ENCODE results near the gene APLP1. TPM values are rescaled to one million over a fixed set of nuclear protein-coding genes. Genes with fewer than 3 reads are reported as not detected.

The APLP1 gene
- total RNA-seq, 4 donors from 2014 or later = 1.1 to 10.1 (median 2.3) TPM

GRCh38 chr19:35913589-35913988, 45.2 kb downstream of the APLP1 start:
- DNase-seq (ENCODE audit: low spot score) (no peak), ATAC-seq (ENCODE audit: low FRiP score) (no peak)
- TF ChIP-seq, protein P1, sequence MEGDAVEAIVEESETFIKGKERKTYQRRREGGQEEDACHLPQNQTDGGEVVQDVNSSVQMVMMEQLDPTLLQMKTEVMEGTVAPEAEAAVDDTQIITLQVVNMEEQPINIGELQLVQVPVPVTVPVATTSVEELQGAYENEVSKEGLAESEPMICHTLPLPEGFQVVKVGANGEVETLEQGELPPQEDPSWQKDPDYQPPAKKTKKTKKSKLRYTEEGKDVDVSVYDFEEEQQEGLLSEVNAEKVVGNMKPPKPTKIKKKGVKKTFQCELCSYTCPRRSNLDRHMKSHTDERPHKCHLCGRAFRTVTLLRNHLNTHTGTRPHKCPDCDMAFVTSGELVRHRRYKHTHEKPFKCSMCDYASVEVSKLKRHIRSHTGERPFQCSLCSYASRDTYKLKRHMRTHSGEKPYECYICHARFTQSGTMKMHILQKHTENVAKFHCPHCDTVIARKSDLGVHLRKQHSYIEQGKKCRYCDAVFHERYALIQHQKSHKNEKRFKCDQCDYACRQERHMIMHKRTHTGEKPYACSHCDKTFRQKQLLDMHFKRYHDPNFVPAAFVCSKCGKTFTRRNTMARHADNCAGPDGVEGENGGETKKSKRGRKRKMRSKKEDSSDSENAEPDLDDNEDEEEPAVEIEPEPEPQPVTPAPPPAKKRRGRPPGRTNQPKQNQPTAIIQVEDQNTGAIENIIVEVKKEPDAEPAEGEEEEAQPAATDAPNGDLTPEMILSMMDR (IDR thresholded peaks at IDR 0.05) = no peak

DNA sequence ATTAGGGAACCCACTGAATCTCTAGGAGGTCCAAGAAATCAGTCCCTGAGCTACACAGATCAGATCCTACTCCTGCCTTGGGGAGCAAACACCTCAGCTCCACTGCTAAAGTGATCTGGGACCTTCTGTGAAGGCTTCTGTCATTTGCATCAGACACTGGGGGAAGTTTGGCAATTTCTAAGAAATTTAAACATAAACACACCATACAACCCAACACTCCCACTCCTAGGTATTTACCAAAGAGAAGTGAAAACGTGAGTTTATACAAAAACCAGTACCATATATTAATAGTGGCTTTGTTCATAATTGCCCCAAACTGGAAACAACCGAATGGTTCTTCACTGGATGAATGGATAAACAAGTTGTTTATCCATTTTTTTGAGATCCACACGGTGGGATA, 47.1 kb downstream of the APLP1 start:
- TF ChIP-seq, protein P1 (IDR thresholded peaks at IDR 0.05) = no peak
- no peak for ATAC-seq (ENCODE audit: low FRiP score)
- DNase-seq (ENCODE audit: low spot score) = no peak

DNA sequence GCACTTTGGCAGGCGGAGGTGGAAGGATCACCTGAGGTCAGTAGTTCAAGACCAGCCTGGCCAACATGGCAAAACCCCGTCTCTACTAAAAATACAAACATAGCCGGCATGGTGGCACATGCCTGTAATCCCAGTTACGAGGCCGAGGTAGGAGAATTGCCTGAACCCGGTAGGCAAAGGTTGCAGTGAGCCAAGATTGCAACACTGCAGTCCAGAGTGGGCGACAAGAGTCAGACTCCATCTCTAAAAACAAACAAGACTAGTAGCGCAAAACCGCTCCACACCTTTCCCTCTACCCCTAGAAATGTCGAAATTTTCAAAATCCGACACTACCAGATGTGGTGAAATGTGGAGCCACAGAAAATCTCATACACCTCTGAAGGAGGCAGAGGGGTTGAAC, 50.9 kb downstream of the APLP1 start:
- TF ChIP-seq, protein P1 (IDR thresholded peaks at IDR 0.05) = no peak
- DNase-seq (ENCODE audit: low spot score) = no peak
- ATAC-seq (ENCODE audit: low FRiP score) = no peak

DNA sequence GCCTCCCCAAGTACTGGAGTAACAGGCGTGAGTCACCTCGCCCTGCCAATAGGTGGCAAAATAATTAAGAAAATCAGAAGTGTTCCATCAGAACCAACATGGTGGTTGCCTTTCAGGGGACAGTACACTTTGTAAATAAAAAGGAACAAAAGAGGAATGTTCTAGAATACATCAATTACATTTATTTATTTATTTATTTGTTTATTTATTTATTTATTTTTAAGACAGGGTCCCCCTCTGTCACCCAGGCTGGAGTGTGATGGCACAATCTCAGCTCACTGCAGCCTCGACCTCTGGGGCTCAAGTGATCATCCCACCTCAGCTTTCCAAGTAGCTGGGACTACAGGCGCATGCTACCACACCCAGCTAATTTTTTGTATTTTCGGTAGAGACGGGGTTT, 52.6 kb downstream of the APLP1 start:
- ATAC-seq (ENCODE audit: low FRiP score) = no peak
- TF ChIP-seq, protein P1 (IDR thresholded peaks at IDR 0.05) = no peak
- DNase-seq (ENCODE audit: low spot score) = no peak

DNA sequence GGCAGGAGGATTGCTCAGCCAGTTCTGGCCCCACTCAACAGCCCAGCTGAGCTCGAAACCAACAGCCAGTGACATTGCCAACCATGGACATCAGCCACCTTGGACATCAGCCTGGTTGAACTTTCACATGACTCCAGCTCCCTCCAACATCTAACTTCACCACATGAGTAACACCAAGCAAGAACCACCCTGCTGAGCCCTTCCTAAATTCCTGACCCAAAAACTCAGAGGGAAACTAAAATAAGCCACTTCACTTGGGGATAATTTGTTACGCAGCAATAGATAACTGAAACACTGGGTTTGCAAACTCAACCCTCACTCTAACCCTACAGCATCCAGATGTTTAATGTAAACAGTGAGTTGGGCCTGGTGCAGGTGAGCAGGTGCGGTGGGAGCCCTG, 57.1 kb downstream of the APLP1 start:
- ATAC-seq (ENCODE audit: low FRiP score) = no peak
- no peak for DNase-seq (ENCODE audit: low spot score)
- TF ChIP-seq, protein P1 (IDR thresholded peaks at IDR 0.05) = no peak

DNA sequence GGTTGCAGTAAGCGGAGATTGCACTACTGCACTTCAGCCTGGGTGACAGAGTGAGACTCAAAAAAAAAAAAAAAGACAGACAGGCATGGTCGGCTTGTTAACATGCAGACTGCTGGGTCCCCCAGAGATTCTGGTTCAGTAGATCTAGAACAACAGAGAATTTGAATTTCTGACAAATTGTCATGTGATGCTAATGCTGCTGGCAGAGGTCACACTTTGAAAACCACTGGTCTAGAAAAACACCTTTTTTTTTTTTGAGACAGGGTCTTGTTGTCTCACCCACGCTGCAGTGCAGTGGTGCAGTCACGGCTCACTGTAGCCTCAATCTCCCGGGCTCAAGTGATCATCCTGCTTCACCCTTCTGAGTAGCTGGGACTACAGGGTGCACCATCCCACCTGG, 60.1 kb downstream of the APLP1 start:
- TF ChIP-seq, protein P1 (IDR thresholded peaks at IDR 0.05) = no peak
- ATAC-seq (ENCODE audit: low FRiP score) = no peak
- DNase-seq (ENCODE audit: low spot score) = no peak

Small RNA genes within 50 kb of the gene (small RNA-seq; reads per million reads assigned to genes)
- gene RN7SL402P = not detected

Other genes with a start within 250 kb of the APLP1 start
- 10 to 100 TPM; 35.0 to 41.7 (median 39.6) TPM for gene RBM42, start 239.5 kb upstream of the APLP1 start, total RNA-seq
- under 1 TPM in 2 of 4 donors, not detected in 2; 0.65 to 0.82 TPM for gene ETV2, start 226.8 kb upstream of the APLP1 start, total RNA-seq
- gene COX6B1, start 220.3 kb upstream of the APLP1 start, total RNA-seq = 100 to 1,000 TPM; 391 to 611 (median 538) TPM
- gene UPK1A, start 202.1 kb upstream of the APLP1 start, total RNA-seq = under 1 TPM in 1 of 4 donors, not detected in 3; 0.44 TPM
- under 1 TPM in 2 of 4 donors, not detected in 2; 0.47 to 0.72 TPM for gene ZBTB32, start 164.0 kb upstream of the APLP1 start, total RNA-seq
- gene KMT2B, start 150.6 kb upstream of the APLP1 start, total RNA-seq = 10 to 100 TPM; 11.5 to 28.7 (median 19.8) TPM
- gene IGFLR1, start 126.1 kb upstream of the APLP1 start, total RNA-seq = 10 to 100 TPM in 2 of 4 donors, 1 to 10 TPM in 2; 5.8 to 14.8 (median 10.1) TPM
- 10 to 100 TPM; 18.4 to 23.8 (median 22.9) TPM for gene U2AF1L4, start 123.2 kb upstream of the APLP1 start, total RNA-seq
- 10 to 100 TPM; 28.1 to 58.6 (median 37.9) TPM for gene PSENEN, start 122.9 kb upstream of the APLP1 start, total RNA-seq
- 10 to 100 TPM; 11.3 to 18.3 (median 15.6) TPM for gene LIN37, start 120.0 kb upstream of the APLP1 start, total RNA-seq
- 100 to 1,000 TPM; 107 to 203 (median 128) TPM for gene HSPB6, start 111.5 kb upstream of the APLP1 start, total RNA-seq
- gene PROSER3, start 110.4 kb upstream of the APLP1 start, total RNA-seq = 1 to 10 TPM; 3.7 to 7.5 (median 5.3) TPM
- 1 to 10 TPM in 3 of 4 donors, under 1 TPM in 1; 0.84 to 9.1 (median 2.5) TPM for gene ARHGAP33, start 93.0 kb upstream of the APLP1 start, total RNA-seq
- gene PRODH2, start 55.7 kb upstream of the APLP1 start, total RNA-seq = not detected
- 1 to 10 TPM in 1 of 4 donors, under 1 TPM in 1, not detected in 2; 0.48 to 1.5 TPM for gene NPHS1, start 16.1 kb upstream of the APLP1 start, total RNA-seq
- 1 to 10 TPM in 1 of 4 donors, under 1 TPM in 2, not detected in 1; 0.25 to 1.4 (median 0.48) TPM for gene KIRREL2, start 11.7 kb upstream of the APLP1 start, total RNA-seq
- 10 to 100 TPM in 3 of 4 donors, 1 to 10 TPM in 1; 7.4 to 52.7 (median 15.5) TPM for gene NFKBID, start 32.0 kb downstream of the APLP1 start, total RNA-seq
- gene HCST, start 34.0 kb downstream of the APLP1 start, total RNA-seq = 10 to 100 TPM in 2 of 4 donors, 1 to 10 TPM in 2; 7.6 to 57.0 (median 13.3) TPM
- gene TYROBP, start 39.7 kb downstream of the APLP1 start, total RNA-seq = 100 to 1,000 TPM; 171 to 490 (median 280) TPM
- 1 to 10 TPM; 3.2 to 8.7 (median 5.3) TPM for gene LRFN3, start 67.8 kb downstream of the APLP1 start, total RNA-seq
- gene SDHAF1, start 126.6 kb downstream of the APLP1 start, total RNA-seq = 10 to 100 TPM; 19.0 to 53.8 (median 32.2) TPM
- gene SYNE4, start 140.2 kb downstream of the APLP1 start, total RNA-seq = under 1 TPM in 3 of 4 donors, not detected in 1; 0.28 to 0.79 (median 0.50) TPM
- gene ALKBH6, start 145.6 kb downstream of the APLP1 start, total RNA-seq = 10 to 100 TPM; 13.6 to 21.8 (median 16.1) TPM
- 10 to 100 TPM in 1 of 4 donors, 1 to 10 TPM in 3; 3.3 to 11.9 (median 8.1) TPM for gene CLIP3, start 164.3 kb downstream of the APLP1 start, total RNA-seq
- 10 to 100 TPM in 2 of 4 donors, 1 to 10 TPM in 2; 2.0 to 10.4 (median 7.6) TPM for gene THAP8, start 185.7 kb downstream of the APLP1 start, total RNA-seq
- under 1 TPM; 0.31 to 0.95 (median 0.69) TPM for gene WDR62, start 186.3 kb downstream of the APLP1 start, total RNA-seq
- gene OVOL3, start 242.6 kb downstream of the APLP1 start, total RNA-seq = not detected
- gene POLR2I, start 246.3 kb downstream of the APLP1 start, total RNA-seq = 10 to 100 TPM; 32.5 to 58.5 (median 36.1) TPM
- 100 to 1,000 TPM in 2 of 4 donors, 10 to 100 TPM in 2; 86.9 to 126 (median 106) TPM for gene TBCB, start 246.9 kb downstream of the APLP1 start, total RNA-seq